Mammary microvascular endothelial cell (primary cell): ENCODE results near the gene LRRC43. TPM values are rescaled to one million over a fixed set of nuclear protein-coding genes. Genes with fewer than 3 reads are reported as not detected.

ENCODE experiments used
- total RNA-seq: library from RNA; depleted of rRNA; stranded (reverse); fragments of >200 nt; gene quantifications from 2 replicates; pipeline ENCODE4 v1.2.3, GENCODE V29; 2015

LRRC43 gene
- total RNA-seq = 0.93 and 2.6 TPM in 2 replicates

GRCh38 chr12:122182887-122183587, at the start of gene LRRC43:
Gene LRRC43, plus strand, starts transcription at chr12:122183123. Its CDS starts 22 bp downstream, at chr12:122183145.

DNA sequence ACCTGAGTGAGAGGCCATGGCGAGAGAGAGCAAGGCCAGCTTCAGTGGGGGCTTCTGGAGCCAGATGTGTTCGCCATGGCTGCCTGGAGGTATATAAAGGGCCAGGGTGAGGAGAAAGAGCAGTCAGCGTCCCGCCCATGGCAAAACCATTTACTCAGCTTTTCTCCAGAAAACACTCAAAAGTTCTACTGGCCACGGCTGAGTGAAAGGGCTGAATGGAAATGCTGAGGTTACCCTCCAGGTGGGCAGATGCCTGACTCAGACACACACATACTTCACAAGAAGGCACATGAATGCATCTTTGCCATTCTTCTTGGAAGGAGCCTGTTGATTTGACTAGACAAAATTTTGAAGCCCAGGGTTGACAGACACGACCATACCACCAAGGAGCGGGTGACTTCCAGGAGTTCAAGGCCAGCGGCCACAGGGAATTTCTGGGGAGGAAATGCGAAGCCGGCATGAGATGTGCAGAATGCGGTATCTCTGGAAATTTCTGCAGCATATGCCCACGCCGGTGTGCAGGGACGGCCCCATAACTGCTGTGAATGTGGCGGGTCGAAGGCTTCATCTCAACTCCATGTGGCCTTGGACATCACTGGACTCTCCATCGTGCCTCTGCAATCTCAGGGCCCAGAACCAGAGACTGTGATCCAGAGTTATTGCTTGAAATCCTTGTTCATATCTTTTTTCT, 8.6 kb upstream of the LRRC43 start, which contains the start of gene IL31:
Gene IL31 (minus strand): TSS at position 67 of the 691 bp plus-strand sequence. CDS start 49 bp downstream, at position 18.

GRCh38 chr12:122203301-122204166, 20.6 kb downstream of the LRRC43 start, which contains the start of gene B3GNT4:
Gene B3GNT4, plus strand, starts transcription at chr12:122203709. Its CDS starts 910 bp downstream, at chr12:122204619.

GRCh38 chr12:122225683-122226365, 42.9 kb downstream of the LRRC43 start, which contains the start of gene DIABLO:
Gene DIABLO, minus strand, starts transcription at chr12:122226052. Its CDS starts 38 bp downstream, at chr12:122226014.

Other genes starting within 250 kb of the LRRC43 start
- gene BCL7A, start 161.2 kb upstream of the LRRC43 start, total RNA-seq = 6.2 and 6.3 TPM in 2 replicates
- gene MLXIP, start 104.4 kb upstream of the LRRC43 start, total RNA-seq = 16.3 and 17.4 TPM in 2 replicates
- gene IL31, start 8.9 kb upstream of the LRRC43 start, total RNA-seq = not detected in 2 replicates
- gene B3GNT4, start 20.6 kb downstream of the LRRC43 start, total RNA-seq = not detected in 2 replicates
- 60.7 and 63.3 TPM in 2 replicates for gene DIABLO, start 42.9 kb downstream of the LRRC43 start, total RNA-seq
- 19.3 and 23.8 TPM in 2 replicates for gene VPS33A, start 83.4 kb downstream of the LRRC43 start, total RNA-seq
- 45.0 and 45.2 TPM in 2 replicates for gene CLIP1, start 239.5 kb downstream of the LRRC43 start, total RNA-seq